HG03025 (cell line): ENCODE results near the gene C5orf22.
"Not testable (repeated sequence)": the region's sequence is repeated elsewhere in the genome, so short reads cannot be mapped to it uniquely, and the experiment has no call there.

Experiments used
- ATAC-seq: cut with Tn5 transposase; IDR thresholded peaks from one replicate; pipeline ENCODE4 v1.9.1; 2021; ENCODE audit warnings: mild to moderate bottlenecking, moderate library complexity; ENCODE audit not compliant: unreplicated experiment, low FRiP score

Gene C5orf22

DNA sequence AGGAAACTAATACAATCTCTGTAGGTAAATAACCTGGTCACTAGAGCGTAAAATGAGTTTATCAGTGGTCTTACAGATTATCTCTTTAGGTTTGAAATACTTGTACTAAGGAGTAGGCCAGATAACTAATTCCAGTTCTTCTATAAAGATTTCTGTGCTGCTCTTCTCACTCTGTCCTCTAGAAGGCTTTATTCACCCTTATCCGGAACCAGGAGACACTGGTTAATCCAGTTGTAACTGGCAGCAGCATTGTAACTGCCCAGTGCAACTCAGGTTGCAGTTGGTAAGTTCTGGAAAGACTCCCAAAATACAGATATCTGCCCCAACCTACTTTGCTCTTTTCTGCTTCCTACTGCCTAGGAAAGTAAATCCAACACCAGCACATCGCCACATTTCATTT lies 19.8 kb downstream of the C5orf22 start:
- ATAC-seq = no peak

DNA sequence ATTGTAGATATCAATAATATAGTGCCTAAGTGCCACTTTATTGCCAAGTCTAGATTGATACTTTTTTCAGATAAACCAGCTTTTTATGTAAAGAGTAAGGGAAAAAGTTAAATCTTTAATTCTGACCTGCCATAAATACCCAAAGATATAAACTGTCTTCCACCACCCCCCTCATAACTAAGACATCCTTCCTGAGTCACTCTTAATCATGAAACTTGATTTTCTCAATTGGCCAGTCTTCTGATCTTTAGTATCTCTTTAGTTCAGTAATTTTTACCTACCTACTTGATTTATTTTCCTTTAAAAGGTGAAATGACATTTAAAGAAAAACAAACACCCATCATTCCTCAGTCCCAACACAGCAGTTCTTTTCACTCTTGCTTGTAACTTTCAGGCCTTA lies 21.8 kb downstream of the C5orf22 start:
- no peak for ATAC-seq

DNA sequence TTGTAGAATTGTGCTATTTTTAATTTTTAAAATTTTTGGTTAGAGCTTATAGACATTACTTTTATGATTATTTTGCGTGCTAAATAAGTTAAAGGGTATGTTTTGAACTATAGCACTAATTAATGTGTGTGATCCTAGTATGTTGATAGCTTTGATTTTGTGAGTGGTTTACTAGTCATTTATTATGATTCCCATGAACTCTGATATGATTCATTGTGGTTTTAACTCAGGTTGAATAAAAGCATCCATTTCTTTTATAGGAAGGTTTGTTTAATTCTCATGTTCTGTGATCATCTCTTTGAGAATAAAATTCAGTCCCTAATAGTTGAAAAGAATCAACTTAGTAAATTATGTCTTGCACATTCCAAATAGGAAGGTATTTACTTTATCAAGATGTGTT lies 22.5 kb downstream of the C5orf22 start:
- no peak for ATAC-seq

DNA sequence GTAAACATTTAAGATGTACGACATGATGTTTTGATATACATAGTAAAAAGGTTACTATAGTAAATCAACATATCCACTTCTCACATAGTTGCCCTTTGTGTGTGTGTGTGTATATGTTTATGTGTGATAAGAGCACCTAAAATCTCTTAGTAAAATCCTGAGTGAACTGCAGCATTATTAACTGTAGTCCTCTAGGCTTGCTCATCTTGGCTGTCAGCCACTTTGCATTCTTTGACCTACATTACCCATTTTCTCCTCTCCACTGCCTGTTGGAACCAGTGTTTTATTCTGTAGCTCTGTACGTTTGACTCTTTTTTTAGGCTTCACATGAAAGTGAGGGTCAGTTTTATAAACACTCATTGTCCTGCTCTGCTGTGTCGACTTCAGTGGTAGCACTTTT lies 24.4 kb downstream of the C5orf22 start:
- no peak for ATAC-seq

DNA sequence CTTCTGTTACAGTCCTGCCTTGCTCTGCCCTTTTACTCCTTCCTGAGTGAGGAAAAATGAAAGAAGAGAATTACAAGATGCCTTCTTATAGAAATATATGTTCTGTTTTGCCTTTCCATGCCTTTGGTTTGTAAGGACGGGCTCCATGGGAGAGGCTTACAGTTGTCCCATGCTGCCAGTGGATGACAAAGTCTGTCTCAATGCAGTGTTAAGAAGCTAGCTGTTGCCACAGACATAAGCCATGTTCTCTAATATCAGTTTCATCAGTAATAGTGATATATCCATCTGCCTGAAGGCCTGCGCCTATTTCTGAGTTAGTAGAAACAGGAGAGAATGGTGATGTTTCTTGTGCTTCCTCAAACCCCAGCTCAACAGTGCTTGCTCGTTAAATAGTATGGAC lies 27.8 kb downstream of the C5orf22 start:
- no peak for ATAC-seq

DNA sequence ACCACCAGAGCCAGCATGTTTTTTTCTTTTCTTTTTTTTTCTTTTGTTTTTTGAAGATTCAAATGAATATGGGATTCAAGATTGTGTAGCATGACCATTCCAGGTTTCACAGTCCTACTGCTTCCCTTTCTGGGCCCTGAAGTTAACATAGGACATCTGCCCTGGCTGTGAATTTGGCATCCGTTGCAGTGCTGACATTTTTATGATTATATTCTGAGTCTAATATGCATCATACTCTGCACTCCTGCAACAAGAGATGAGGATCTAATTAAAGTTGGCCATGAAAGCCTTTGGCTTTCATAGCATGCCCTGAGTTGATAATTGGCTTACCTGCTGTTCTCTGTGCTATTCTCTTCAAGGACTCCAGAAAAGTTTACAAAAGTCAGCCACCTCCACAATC lies 29.8 kb downstream of the C5orf22 start:
- ATAC-seq = no peak

DNA sequence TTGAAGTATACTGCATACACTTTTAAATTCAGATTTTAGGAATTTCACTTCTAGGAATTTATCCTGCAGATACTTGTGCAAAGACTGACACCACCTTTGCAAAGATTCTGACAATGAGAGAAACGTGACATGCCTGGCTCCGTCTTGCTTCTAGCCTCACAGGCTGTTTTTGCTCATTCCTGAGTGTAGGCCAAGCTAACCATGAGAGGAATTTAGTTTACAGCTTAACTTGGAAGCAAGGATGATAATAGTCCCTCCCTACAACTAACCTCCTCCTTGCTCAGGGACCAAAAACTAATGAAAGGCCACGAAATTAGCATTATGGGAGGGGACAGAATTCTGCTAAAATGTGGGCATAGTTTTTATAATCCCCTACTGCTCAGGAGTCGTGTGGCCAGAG lies 31.1 kb downstream of the C5orf22 start:
- no peak for ATAC-seq

DNA sequence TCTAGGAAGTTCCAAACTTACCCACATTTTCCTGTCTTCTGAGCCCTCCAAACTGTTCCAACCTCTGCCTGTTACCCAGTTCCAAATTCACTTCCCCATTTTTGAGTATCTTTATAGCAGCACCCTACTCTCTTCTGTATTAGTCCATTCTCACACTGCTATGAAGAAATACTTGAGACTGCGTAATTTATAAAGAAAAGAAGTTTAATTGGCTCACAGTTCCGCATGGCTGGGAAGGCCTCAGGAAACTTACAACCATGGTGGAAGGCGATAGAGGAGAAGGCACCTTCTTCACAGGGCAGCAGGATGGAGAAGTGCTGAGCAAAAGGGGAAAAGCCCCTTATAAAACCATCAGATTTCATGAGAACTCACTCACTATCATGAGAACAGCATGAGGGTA lies 34.3 kb downstream of the C5orf22 start:
- ATAC-seq = not testable (repeated sequence)

DNA sequence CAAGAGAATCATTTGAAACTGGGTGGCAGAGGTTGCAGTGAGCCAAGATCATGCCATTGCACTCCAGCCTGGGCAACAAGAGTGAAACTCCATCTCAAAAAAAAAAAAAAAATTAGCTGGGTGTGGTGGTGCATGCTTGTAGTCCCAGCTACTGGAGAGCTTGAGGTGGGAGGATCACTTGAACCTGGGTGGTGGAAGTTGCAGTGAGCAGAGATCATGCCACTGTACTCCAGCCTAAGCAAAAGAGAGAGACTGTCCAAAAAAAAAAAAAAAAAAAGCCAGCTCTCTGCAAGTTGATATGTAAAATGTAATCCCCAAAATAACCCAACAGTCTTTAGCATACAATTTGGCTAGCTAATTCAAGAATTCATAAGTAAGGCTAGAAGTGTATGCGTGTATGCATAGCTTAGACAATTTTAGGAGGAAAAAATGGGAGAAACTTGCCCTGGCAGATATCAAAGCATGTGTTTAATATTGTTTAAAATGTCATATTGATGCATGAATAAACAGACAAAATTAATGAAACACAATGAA lies 36.3 kb downstream of the C5orf22 start:
- ATAC-seq = no peak

DNA sequence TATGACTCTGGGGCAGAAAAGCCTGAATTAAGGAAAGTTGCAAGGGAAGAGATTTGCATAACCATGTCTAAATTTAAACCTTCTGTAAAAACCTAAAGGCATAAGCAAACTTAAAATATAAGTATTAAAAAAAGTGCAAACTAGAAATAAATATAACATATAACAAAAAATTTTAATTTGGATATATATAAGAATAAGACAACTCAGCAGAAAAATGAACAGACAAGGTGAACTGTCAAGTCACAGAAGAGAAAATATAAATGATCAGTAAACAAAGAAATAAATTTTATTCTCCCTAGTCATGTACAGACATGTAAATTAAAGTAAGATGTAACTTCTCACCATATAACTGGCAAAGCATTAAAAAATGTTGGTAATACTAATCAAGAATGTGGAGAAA lies 37.0 kb downstream of the C5orf22 start:
- no peak for ATAC-seq

DNA sequence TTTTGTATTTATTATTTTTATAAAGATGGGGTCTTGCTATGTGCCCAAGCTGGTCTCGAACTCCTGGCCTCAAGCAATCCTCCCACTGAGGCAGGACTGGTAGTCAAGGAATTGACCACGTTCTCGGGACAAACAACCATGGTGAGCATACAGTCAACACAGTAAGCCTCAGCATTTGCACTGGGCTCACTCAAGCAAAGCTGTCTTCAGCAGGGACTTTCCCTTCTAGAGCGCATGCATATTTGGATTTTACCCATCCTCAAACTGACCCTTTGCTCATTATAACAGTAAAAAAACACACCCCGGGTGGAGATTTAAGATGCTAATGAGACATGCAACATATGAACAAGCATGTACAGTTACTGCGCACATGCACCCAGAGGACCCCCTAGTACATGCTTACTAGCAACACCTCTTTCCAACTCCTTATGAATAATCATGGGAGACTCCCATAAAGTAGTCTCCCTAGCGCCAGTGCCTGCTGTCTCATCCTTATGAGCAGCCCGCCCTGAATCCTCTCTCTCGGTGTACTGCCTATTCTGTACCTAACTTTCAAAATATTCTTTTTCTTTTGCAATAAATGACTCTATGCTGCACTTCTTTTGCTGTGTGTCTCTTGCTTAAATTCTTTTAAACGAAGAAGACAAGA lies 41.5 kb downstream of the C5orf22 start:
- no peak for ATAC-seq

DNA sequence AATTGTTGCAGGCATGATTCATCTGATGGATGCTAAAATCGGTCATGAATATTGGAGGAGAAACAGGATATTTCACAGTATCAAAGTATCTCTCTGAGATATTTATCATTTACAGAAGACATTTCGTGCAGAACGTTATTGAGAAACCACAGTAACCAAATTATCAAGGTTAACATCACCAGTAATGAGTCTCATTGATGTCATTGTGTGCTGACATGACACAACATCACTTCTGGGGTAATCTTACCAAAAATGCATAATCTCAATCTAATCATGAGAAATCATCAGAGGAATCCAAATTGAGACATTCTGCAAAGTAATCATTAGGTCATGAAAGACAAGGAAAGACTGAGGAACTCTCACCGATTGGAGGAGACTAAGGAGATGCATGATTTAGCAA lies 42.7 kb downstream of the C5orf22 start:
- ATAC-seq = no peak

DNA sequence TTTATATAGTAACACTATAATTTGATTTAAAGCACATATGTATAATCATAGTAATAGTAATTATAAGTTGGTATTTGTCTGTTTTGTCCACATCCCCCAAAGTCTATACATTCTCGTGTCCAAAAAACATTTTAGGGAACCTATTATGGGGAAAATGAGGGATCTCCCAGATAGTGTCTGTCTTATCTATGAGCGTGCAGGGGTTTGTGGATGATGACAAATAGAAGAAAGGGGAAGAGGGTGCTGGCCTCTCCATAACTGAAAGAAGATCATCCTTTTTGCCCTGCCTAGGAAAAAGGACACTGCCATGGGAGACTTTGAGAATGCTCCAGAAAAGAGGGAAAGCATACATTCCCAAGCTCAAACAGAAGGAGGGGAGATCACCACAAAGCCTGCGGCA lies 45.3 kb downstream of the C5orf22 start:
- no peak for ATAC-seq

DNA sequence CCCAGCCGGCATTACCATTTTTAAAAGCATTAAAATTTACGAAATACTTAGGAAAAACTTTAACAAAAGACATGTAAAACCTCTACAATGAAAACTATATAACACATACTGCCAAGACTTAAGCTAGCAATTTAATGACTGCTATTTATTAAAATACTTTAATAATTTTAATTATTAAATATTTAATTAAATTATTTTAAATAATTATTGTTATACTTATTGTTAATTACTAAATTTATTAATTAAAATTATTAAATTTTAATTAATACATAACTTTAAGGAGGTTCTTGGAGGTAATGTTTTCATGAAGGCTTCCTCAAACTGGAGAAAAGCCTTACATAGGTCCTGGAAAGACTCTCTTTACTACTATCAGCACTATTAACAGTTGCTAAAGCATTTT lies 47.5 kb downstream of the C5orf22 start:
- no peak for ATAC-seq

DNA sequence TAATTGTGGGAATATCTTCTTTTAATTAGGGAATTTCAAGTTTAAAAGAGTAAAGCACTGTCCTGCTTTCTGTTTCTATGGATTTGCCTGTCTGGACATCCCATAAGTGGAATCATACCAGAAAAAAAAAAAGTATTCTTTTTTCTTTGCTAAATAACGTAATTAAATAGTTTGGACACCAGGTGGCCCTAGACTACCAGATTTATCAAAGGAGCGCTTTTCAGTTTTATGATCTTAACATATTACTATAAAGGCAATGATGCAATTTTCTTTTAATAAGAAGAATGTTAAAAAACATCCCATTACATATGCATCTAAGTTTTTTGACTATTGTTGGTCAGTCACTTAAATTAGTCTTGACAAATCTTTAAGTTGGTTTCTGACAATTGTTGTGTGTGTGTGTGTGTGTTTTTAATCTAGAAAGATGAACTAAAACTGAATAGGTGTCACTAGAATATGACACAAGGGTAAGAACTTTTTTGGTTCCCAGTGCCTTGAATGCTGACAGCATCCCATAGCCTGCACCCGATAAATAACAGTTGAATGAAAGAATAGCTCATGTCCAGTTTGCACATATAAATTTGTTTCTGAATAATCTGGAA lies 49.5 kb downstream of the C5orf22 start:
- no peak for ATAC-seq

DNA sequence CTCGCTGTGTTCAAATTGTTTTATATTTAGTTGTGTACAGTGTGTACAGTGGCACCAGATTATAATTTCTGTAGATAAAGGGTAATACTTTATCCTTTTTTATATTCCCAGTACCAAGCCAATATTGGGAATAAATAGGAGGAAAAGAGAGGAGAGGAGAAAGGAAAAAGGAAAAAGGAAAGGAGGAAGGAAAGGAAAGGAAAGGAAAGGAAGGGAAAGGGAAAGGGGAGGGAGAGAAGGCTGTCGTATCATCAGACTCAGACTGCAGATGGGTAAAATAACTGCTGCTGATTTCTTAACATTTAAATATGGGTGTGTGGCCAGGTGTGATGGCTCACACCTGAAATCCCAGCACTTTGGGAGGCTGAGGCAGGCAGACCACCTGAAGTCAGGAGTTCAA lies 51.0 kb downstream of the C5orf22 start:
- ATAC-seq = no peak

DNA sequence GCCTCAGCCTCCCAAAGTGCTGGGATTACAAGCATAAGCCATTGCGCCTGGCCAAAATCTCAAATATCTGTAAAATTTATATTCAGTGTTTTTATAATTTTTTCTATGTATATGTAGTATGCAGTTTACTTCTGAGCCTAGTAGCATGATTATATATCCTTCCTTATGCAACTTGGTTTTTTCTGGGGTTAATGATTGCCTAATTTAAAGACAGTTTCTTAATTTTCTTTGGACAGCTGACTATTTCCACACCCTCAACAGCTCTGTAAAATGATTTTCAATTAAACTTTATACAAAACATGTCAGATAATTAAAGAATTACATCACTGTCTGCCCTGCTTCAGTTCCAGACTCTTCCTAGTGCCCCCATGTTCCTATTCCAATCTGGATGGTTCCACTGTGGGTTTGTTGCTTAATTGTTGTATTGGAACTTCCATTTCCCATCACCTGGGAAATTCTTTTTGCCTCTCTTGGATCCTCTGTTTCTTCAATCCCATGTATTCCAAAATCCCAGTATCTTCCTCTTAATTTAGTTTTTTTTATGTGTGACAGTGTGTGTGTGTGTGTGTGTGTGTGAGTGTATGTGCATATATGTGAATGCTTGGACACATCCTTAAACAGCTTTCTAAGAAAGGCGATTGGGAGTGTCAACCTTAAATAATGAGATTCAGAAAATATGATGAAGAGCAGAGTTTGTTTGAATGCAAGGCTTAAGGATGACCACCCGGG lies 53.2 kb downstream of the C5orf22 start:
- ATAC-seq = no peak

DNA sequence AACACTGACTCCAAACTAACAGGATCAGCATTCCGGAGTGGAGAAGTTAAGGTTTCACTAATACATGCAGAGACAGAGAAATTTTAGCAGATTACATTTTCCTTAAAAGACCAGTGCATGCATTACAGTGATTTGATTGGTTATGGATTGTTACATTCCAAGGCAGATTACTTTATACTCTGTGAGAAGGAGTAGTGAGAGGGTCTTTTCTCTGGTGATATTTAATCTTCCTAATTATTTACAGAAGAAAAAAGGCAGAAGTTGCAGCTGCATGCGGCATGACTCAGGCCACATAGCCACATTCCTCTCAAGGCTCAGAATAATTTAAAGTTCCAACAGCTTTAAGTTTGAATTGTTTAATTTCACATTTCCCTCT lies 53.8 kb downstream of the C5orf22 start:
- no peak for ATAC-seq

DNA sequence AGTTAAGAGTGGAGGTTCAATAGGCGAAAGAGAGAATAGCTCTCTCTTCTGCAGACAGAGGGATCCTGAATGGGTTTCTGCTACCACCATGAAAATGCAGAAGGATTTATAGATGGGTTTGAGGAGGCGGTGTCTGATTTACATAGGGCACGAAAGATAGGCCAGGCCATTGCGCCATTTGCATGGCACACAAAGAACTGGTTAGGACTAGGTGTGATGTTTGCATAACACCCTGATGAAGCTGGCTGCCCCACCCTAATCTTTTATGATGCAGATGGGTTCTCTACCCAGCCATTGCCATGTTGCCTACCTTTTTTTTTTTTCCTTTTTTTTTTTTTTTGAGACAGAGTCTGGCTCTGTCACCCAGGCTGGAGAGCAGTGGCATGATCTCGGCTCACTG lies 55.4 kb downstream of the C5orf22 start:
- no peak for ATAC-seq

DNA sequence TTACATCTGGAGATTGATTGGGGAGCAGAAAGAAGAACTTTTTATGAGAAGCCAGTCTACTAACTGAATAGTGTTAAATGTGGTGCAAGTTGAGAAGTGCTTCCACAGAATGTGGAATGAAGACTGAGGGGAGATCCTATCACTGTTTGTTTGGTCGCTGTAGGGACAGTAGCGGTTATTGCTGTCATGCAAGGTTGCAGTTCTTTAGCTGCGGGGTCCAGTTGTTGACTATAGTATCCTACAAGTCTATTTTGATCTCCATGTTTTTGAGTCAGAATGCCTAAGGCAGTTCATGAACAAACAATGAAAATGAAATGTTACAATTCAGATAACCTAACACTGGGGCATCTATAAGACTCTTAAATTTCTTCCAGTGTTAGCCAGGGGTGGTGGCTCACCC lies 61.6 kb downstream of the C5orf22 start:
- no peak for ATAC-seq

DNA sequence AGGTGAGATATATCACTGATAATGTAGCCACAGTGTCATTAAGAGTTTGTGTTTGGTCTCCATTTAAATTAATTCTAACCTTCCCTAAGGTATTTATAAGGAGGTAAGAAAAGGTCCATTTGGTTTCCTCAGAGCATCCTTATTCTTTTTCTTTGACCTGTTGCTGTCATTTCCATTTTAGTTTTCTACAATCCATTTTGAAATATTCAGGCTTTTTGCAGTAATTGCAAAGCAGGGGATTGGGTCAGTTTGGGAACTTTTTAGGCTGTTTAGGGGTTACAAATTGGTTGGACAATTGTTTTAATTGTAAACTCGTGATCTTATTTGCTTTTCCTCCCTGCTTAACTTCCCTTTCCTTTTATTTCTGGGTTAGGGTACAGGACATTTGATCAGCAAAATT lies 64.3 kb downstream of the C5orf22 start:
- ATAC-seq = no peak
